Muscle layer of colon (tissue), 2 donors: ENCODE results near the gene TSPOAP1.

ENCODE experiments used
- H3K27ac ChIP-seq: one replicate; pipeline ENCODE4 v1.7.0; 2013; ENCODE audit warnings: low read depth, mild to moderate bottlenecking, low read length, moderate library complexity
- H3K27me3 ChIP-seq, 2 donors: one replicate each; pipeline ENCODE4 v1.7.0; 2013; ENCODE audit warnings: low read length in 2 of 2, mild to moderate bottlenecking in 2 of 2; ENCODE audit not compliant: insufficient read depth in 2 of 2, control insufficient read depth in 1 of 2
- H3K36me3 ChIP-seq: one replicate; pipeline ENCODE4 v1.7.0; 2013; ENCODE audit warnings: mild to moderate bottlenecking, low read length; ENCODE audit not compliant: insufficient read depth
- H3K4me1 ChIP-seq: one replicate; pipeline ENCODE4 v1.7.0; 2013; ENCODE audit warnings: mild to moderate bottlenecking, low read length; ENCODE audit not compliant: insufficient read depth
- H3K4me3 ChIP-seq, 2 donors: one replicate each; pipeline ENCODE4 v1.7.0; 2013; ENCODE audit warnings: low read length in 2 of 2, low read depth in 1 of 2, mild to moderate bottlenecking in 1 of 2, moderate library complexity in 1 of 2
- H3K9ac ChIP-seq: one replicate; pipeline ENCODE4 v1.7.0; 2013; ENCODE audit warnings: low read length
- H3K9me3 ChIP-seq: one replicate; pipeline ENCODE4 v1.7.0; 2013; ENCODE audit warnings: mild to moderate bottlenecking, low read length
- donor health status: abdominal sarcoma.
- donor health status: Adenocarcinoma of cecum.

TSPOAP1 gene, protein sequence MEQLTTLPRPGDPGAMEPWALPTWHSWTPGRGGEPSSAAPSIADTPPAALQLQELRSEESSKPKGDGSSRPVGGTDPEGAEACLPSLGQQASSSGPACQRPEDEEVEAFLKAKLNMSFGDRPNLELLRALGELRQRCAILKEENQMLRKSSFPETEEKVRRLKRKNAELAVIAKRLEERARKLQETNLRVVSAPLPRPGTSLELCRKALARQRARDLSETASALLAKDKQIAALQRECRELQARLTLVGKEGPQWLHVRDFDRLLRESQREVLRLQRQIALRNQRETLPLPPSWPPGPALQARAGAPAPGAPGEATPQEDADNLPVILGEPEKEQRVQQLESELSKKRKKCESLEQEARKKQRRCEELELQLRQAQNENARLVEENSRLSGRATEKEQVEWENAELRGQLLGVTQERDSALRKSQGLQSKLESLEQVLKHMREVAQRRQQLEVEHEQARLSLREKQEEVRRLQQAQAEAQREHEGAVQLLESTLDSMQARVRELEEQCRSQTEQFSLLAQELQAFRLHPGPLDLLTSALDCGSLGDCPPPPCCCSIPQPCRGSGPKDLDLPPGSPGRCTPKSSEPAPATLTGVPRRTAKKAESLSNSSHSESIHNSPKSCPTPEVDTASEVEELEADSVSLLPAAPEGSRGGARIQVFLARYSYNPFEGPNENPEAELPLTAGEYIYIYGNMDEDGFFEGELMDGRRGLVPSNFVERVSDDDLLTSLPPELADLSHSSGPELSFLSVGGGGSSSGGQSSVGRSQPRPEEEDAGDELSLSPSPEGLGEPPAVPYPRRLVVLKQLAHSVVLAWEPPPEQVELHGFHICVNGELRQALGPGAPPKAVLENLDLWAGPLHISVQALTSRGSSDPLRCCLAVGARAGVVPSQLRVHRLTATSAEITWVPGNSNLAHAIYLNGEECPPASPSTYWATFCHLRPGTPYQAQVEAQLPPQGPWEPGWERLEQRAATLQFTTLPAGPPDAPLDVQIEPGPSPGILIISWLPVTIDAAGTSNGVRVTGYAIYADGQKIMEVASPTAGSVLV (N-terminal part only)

DNA sequence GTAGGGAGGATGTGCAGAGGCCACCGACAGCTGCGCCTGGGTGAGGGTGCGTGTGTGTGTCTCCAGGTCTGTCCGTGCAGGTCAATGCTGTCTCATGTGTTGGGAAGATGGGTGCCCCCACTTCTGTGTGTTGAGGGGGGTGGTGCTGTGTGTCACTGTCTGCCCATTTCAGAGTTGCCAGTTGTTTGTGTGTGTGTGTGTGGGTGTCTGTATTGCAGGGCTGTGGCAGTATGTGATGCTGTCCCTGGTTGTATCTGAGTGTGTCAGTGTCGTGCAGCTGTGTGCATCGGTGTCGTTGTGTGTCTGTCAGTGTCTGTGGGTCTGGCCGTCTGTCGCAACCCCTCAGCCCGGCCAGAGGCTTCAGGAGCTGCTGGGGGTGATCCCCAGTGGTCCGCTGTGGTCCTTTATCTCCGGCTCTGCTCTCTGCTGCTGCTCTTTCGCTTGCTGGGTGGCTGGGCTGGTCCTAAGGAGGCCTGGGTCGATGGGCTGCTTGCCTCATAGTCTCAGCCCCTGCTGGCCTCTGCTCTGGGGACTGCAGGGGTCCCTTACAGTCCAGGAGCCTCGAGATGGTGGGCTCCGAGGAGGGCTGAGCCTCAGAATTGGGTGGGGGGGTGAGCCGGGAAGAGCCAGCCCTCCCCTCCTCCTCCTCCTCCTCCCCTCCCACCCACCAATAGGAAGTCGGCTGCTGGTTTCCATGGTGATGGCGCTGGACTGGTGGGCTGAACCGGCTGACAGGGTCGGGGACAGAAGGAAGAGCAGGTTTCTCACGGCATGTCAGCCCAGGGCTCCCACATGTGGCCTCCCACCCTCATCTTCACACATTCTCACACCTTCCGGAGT lies at the start of gene TSPOAP1:
Gene TSPOAP1, minus strand, starts transcription at position 601 of the 840 bp plus-strand sequence. CDS start 875 bp downstream, outside the sequence.
- no peak within 1 kb of the TSS for H3K9ac ChIP-seq
- no peak within 1 kb of the TSS for H3K27ac ChIP-seq
- H3K36me3 ChIP-seq = no peaks in the 10 kb centered on the region
- no peaks in the 10 kb centered on the region for H3K27me3 ChIP-seq
- H3K4me3 ChIP-seq = no peak within 1 kb of the TSS
- no peaks in the 10 kb centered on the region for H3K9me3 ChIP-seq
- peaks cover 13% of the 10 kb centered on the region for H3K4me1 ChIP-seq

GRCh38 chr17:58377661-58378060 lies 49.1 kb upstream of the TSPOAP1 start:
- Histone ChIP-seq H3K27ac (no peak overlapping the region), H3K36me3 (no peaks in the 10 kb centered on the region), H3K27me3 (no peaks in the 10 kb centered on the region)

GRCh38 chr17:58377093-58377601 lies 48.6 kb upstream of the TSPOAP1 start:
- H3K9ac ChIP-seq = no peak overlapping the region
- H3K4me3 ChIP-seq = no peak overlapping the region
- H3K27ac ChIP-seq = no peak overlapping the region
- no peaks in the 10 kb centered on the region for H3K9me3 ChIP-seq
- H3K4me1 ChIP-seq = no peaks in the 10 kb centered on the region
- no peaks in the 10 kb centered on the region for H3K27me3 ChIP-seq
- H3K36me3 ChIP-seq = no peaks in the 10 kb centered on the region

More at GRCh38 chr17:58377661-58378060, 49.1 kb upstream of the TSPOAP1 start:
- Histone ChIP-seq H3K9me3 (no peaks in the 10 kb centered on the region), H3K4me3 (no peak overlapping the region), H3K9ac (no peak overlapping the region), H3K4me1 (no peaks in the 10 kb centered on the region)

GRCh38 chr17:58376472-58377000 lies 47.9 kb upstream of the TSPOAP1 start:
- no peaks in the 10 kb centered on the region for H3K4me1 ChIP-seq
- H3K27ac ChIP-seq = no peak overlapping the region
- no peak overlapping the region for H3K9ac ChIP-seq

GRCh38 chr17:58375811-58376210 lies 47.2 kb upstream of the TSPOAP1 start:
- Histone ChIP-seq H3K27ac (no peak overlapping the region), H3K9ac (no peak overlapping the region), H3K4me1 (no peaks in the 10 kb centered on the region), H3K36me3 (no peaks in the 10 kb centered on the region), H3K4me3 (no peak overlapping the region), H3K9me3 (no peaks in the 10 kb centered on the region), H3K27me3 (no peaks in the 10 kb centered on the region)

More at GRCh38 chr17:58376472-58377000, 47.9 kb upstream of the TSPOAP1 start:
- Histone ChIP-seq H3K27me3 (no peaks in the 10 kb centered on the region), H3K36me3 (no peaks in the 10 kb centered on the region), H3K4me3 (no peak overlapping the region), H3K9me3 (no peaks in the 10 kb centered on the region)

GRCh38 chr17:58375256-58375655 lies 46.7 kb upstream of the TSPOAP1 start:
- no peak overlapping the region for H3K27ac ChIP-seq
- H3K9me3 ChIP-seq = no peaks in the 10 kb centered on the region
- no peak overlapping the region for H3K9ac ChIP-seq
- no peaks in the 10 kb centered on the region for H3K27me3 ChIP-seq
- H3K36me3 ChIP-seq = no peaks in the 10 kb centered on the region
- no peaks in the 10 kb centered on the region for H3K4me1 ChIP-seq
- H3K4me3 ChIP-seq = no peak overlapping the region

DNA sequence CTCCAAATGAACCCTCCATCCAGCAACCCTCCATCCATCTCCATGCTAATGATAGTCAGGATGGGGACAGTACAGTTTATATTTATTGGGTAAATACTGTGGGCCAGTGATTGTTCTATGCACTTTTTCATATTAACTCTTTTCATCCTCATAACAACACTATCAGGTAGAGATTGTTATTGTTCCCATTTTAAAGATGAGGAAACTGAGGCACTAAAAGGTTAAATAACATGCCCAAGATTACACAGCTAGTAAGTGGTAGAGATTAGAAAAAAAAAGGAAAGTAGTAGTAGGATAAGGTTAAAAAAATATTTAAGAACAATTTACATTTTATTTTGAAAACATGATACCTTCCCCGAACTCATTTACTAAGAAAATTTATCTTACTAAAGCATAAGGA lies 45.3 kb upstream of the TSPOAP1 start:
- no peaks in the 10 kb centered on the region for H3K27me3 ChIP-seq
- H3K9ac ChIP-seq = no peak overlapping the region
- no peaks in the 10 kb centered on the region for H3K4me1 ChIP-seq
- no peak overlapping the region for H3K27ac ChIP-seq
- H3K4me3 ChIP-seq = no peak overlapping the region
- H3K9me3 ChIP-seq = no peaks in the 10 kb centered on the region
- no peaks in the 10 kb centered on the region for H3K36me3 ChIP-seq

DNA sequence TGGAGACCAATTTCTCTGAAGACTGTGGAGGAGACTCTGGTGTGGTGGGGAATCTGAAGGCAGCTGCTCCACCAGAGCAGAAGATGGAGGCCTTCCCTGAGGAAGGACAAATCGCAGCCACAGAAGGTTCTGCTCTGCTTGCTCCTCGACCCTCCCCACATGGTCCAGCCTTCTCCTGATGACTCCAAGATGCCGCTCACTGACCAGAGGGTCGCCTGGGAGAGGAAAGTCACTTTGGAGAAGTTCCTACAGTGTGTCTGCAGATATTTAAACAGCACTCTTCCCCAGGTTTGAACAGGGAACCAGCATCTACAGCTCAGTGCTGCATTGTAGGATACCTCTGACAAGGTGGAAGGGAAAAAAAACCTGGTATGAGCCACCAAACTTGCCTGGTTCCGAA lies 44.4 kb upstream of the TSPOAP1 start:
- Histone ChIP-seq H3K9ac (no peak overlapping the region), H3K4me3 (no peak overlapping the region), H3K36me3 (no peaks in the 10 kb centered on the region)

DNA sequence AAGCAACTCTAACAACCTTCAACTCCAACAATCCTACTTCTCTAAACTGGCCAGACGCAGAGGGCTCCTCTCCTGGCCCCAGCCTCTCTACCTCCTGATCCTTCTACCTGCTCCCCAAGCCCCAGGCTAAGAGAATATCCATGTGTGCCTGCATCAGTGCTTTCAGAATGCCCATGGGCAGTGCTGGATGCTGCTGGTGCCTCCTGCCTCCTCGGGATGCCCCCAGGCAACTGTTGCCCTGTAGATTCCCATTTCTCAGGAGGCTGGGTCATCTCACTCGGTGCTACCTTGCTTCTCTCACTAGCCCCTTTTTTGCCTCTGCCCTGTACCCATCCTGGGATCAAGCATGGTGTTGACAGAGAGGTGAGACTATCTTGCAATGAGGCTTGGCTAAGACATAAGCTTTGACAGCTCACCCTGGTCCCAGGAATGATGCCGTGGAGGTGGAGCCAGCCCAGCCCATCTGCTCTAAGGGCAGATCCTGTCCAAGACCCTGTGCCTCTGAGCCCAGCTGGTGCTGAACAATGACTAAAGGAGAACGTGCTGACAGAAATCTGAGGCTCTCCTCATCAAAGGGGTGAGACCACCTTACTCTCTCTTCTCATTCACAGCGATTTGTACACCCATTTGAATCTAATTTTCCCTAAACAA lies 42.8 kb upstream of the TSPOAP1 start:
- no peaks in the 10 kb centered on the region for H3K36me3 ChIP-seq
- H3K4me1 ChIP-seq = no peaks in the 10 kb centered on the region
- no peak overlapping the region for H3K27ac ChIP-seq
- H3K9me3 ChIP-seq = no peaks in the 10 kb centered on the region
- no peak overlapping the region for H3K9ac ChIP-seq
- no peak overlapping the region for H3K4me3 ChIP-seq
- H3K27me3 ChIP-seq = no peaks in the 10 kb centered on the region

More for the DNA sequence above, 44.4 kb upstream of the TSPOAP1 start:
- Histone ChIP-seq H3K27ac (no peak overlapping the region), H3K4me1 (no peaks in the 10 kb centered on the region), H3K9me3 (no peaks in the 10 kb centered on the region), H3K27me3 (no peaks in the 10 kb centered on the region)

- no peak overlapping the region for H3K4me3 ChIP-seq
- H3K27me3 ChIP-seq = no peaks in the 10 kb centered on the region
- no peak overlapping the region for H3K9ac ChIP-seq
- no peak overlapping the region for H3K27ac ChIP-seq
- H3K36me3 ChIP-seq = no peaks in the 10 kb centered on the region
- no peaks in the 10 kb centered on the region for H3K9me3 ChIP-seq
- no peaks in the 10 kb centered on the region for H3K4me1 ChIP-seq
Observed at GRCh38 chr17:58370716-58371115, 42.1 kb upstream of the TSPOAP1 start.
